Right lobe of liver (tissue), 4 donors: ENCODE data around the gene ETNPPL.
"Not testable (repeated sequence)": the region's sequence is repeated elsewhere in the genome, so short reads cannot be mapped to it uniquely, and the experiment has no call there.

Source experiments
- CTCF ChIP-seq, 4 donors: fragments of 200-600 bp in 3 of 4; fragments of 450-650 bp in 1 of 4; IDR thresholded peaks; one replicate each; pipeline versions ENCODE4 v1.5.1 to v1.8.0; 2016 to 2022; ENCODE audit warnings: antibody characterized with exemption in 4 of 4, mild to moderate bottlenecking in 2 of 4
- POLR2A ChIP-seq: fragments of 450-650 bp; IDR thresholded peaks from one replicate; pipeline ENCODE4 v1.6.1; 2017; ENCODE audit warnings: antibody characterized with exemption, mild to moderate bottlenecking
- donor health status: DM: no; HTN: no; CAD: no.
- donor health status: DM: no; HTN: no; CAD: no.
- donor health status: DM: no; HTN: yes; CAD: no.

- not testable (repeated sequence) for TF ChIP-seq CTCF (IDR thresholded peaks at IDR 0.05); POLR2A
Observed at GRCh38 chr4:108710578-108710977, 52.3 kb downstream of the ETNPPL start.
